Neural cell (in vitro differentiated cells): ENCODE data around the gene ADM2. TPM values are rescaled to one million over a fixed set of nuclear protein-coding genes. Genes with fewer than 3 reads are reported as not detected.

Experiments used
- H2AFZ ChIP-seq: fragments of 200-600, 300-800 bp; sonication (generic), shearing (Covaris generic); 2 replicates; pipeline ENCODE4 v1.6.0; 2014; ENCODE audit warnings: low read depth, mild to moderate bottlenecking, antibody characterized with exemption, low read length, moderate library complexity
- H3F3A ChIP-seq: fragments of 200-600 bp; shearing (Covaris generic); 2 replicates; pipeline ENCODE4 v1.6.1; 2016; ENCODE audit warnings: mild to moderate bottlenecking, moderate library complexity, mixed read lengths, antibody characterized with exemption, low read length; ENCODE audit not compliant: insufficient read depth, poor library complexity, severe bottlenecking
- H3K27ac ChIP-seq: fragments of 200-600, 300-800 bp; sonication (generic), shearing (Covaris generic); 2 replicates; pipeline ENCODE4 v1.5.1; 2014; ENCODE audit warnings: mild to moderate bottlenecking, low read length, moderate library complexity
- H3K27me3 ChIP-seq: fragments of 300-800, 200-600 bp; sonication (generic), shearing (Covaris generic); 2 replicates; pipeline ENCODE4 v1.6.0; 2014; ENCODE audit warnings: mild to moderate bottlenecking, low read depth, low read length, moderate library complexity; ENCODE audit not compliant: insufficient read depth
- H3K36me3 ChIP-seq: fragments of 300-800, 200-600 bp; sonication (generic), shearing (Covaris generic); 2 replicates; pipeline ENCODE4 v1.5.1; 2014; ENCODE audit warnings: mild to moderate bottlenecking, antibody characterized with exemption, low read length, moderate library complexity; ENCODE audit not compliant: insufficient read depth
- H3K4me2 ChIP-seq: fragments of 300-800, 200-600 bp; sonication (generic), shearing (Covaris generic); 2 replicates; pipeline ENCODE4 v1.6.0; 2014; ENCODE audit warnings: mild to moderate bottlenecking, low read length
- H3K4me3 ChIP-seq: fragments of 300-800, 200-600 bp; sonication (generic), shearing (Covaris generic); 2 replicates; pipeline ENCODE4 v1.5.1; 2014; ENCODE audit warnings: mild to moderate bottlenecking, low read length, moderate library complexity
- H3K79me2 ChIP-seq: fragments of 200-600 bp; shearing (Covaris generic); replicated peaks from 2 replicates; pipeline ENCODE4 v1.6.0; 2014; ENCODE audit warnings: mild to moderate bottlenecking, low read length, moderate library complexity; ENCODE audit not compliant: insufficient read depth
- H3K9ac ChIP-seq: fragments of 300-800, 200-600 bp; sonication (generic), shearing (Covaris generic); 2 replicates; pipeline ENCODE4 v1.6.1; 2016; ENCODE audit warnings: mild to moderate bottlenecking, low read length, mixed read lengths
- H3K9me2 ChIP-seq: fragments of 200-600 bp; shearing (Covaris generic); 2 replicates; pipeline ENCODE4 v1.6.1; 2016; ENCODE audit warnings: mild to moderate bottlenecking, low read length, mixed read lengths; ENCODE audit not compliant: insufficient read depth
- H3K9me3 ChIP-seq: fragments of 200-600, 300-800 bp; sonication (generic), shearing (Covaris generic); 2 replicates; pipeline ENCODE4 v1.6.1; 2016; ENCODE audit warnings: mild to moderate bottlenecking, mixed run types, low read length, moderate library complexity, mixed read lengths
- H4K20me1 ChIP-seq: fragments of 200-600 bp; shearing (Covaris generic); 2 replicates; pipeline ENCODE4 v1.6.1; 2016; ENCODE audit warnings: mild to moderate bottlenecking, mixed run types; ENCODE audit not compliant: insufficient read depth
- CTCF ChIP-seq: fragments of 450-650 bp; IDR thresholded peaks from 2 replicates; pipeline ENCODE4 v1.5.1; 2014; ENCODE audit warnings: antibody characterized with exemption, mild to moderate bottlenecking, moderate library complexity; ENCODE audit not compliant: poor library complexity, severe bottlenecking
- EP300 ChIP-seq: fragments of 450-650 bp; conservative IDR thresholded peaks from 2 replicates; pipeline ENCODE4 v1.6.1; 2014; ENCODE audit warnings: antibody characterized with exemption, mild to moderate bottlenecking, moderate library complexity; ENCODE audit not compliant: poor library complexity, severe bottlenecking
- EZH2 ChIP-seq: fragments of 200-600, 300-800 bp; shearing (Covaris generic), sonication (generic); IDR thresholded peaks from 2 replicates; pipeline ENCODE4 v1.6.1; 2014; ENCODE audit warnings: antibody characterized with exemption, low read length, borderline replicate concordance, mild to moderate bottlenecking; ENCODE audit not compliant: insufficient read depth, poor library complexity, severe bottlenecking
- MXI1 ChIP-seq: fragments of 450-650 bp; conservative IDR thresholded peaks from 2 replicates; pipeline ENCODE4 v1.6.1; 2014; ENCODE audit warnings: antibody characterized with exemption, mild to moderate bottlenecking; ENCODE audit not compliant: poor library complexity, severe bottlenecking
- POLR2AphosphoS5 ChIP-seq: IDR thresholded peaks from 2 replicates; pipeline ENCODE4 v1.6.1; 2012
- RAD21 ChIP-seq: fragments of 450-650 bp; conservative IDR thresholded peaks from 2 replicates; pipeline ENCODE4 v1.6.1; 2014; ENCODE audit warnings: antibody characterized with exemption, mild to moderate bottlenecking, moderate library complexity
- REST ChIP-seq: IDR thresholded peaks from 2 replicates; pipeline ENCODE4 v1.6.1; 2012; ENCODE audit warnings: borderline replicate concordance
- SMC3 ChIP-seq: fragments of 450-650 bp; conservative IDR thresholded peaks from 2 replicates; pipeline ENCODE4 v1.6.1; 2014; ENCODE audit warnings: antibody characterized with exemption, mild to moderate bottlenecking, moderate library complexity; ENCODE audit not compliant: poor library complexity
- TAF1 ChIP-seq: IDR thresholded peaks from 2 replicates; pipeline ENCODE4 v1.6.1; 2012; ENCODE audit warnings: low read depth
- polyA plus RNA-seq: library from polyadenylated mRNA; depleted of rRNA; stranded (reverse); fragments of >200 nt; gene quantifications from 2 replicates; pipeline ENCODE4 v1.2.3, GENCODE V29; 2014

The ADM2 gene
- polyA plus RNA-seq, 1 donor from 2014 or later = not detected

- no peaks in the 10 kb centered on the region for H4K20me1 ChIP-seq
- H2AFZ ChIP-seq = peak within 1 kb of the TSS; percentile 27
- peak within 1 kb of the TSS; percentile 75 for H3K27ac ChIP-seq
- H3K36me3 ChIP-seq = no peaks in the 10 kb centered on the region
- H3K4me2 ChIP-seq = peak within 1 kb of the TSS; percentile 88
- peak within 1 kb of the TSS; percentile 95 for H3K4me3 ChIP-seq
- H3F3A ChIP-seq = no peaks in the 10 kb centered on the region
- peak within 1 kb of the TSS; percentile 81 for H3K9ac ChIP-seq
- TF ChIP-seq TAF1 (peak; percentile 86), RAD21 (peak; percentile 62), REST (no peak), SMC3 (peak; percentile 47), EZH2 (no peak), MXI1 (peak; percentile 84), CTCF (peak; percentile 73), POLR2AphosphoS5 (peak; percentile 89), EP300 (peak; percentile 47)
- H3K27me3 ChIP-seq = peaks cover 9% of the 10 kb centered on the region
- H3K79me2 ChIP-seq = no peaks in the 10 kb centered on the region
- H3K9me3 ChIP-seq = no peaks in the 10 kb centered on the region
- H3K9me2 ChIP-seq = no peaks in the 10 kb centered on the region
Observed at GRCh38 chr22:50525104-50525857, 43.9 kb downstream of the ADM2 start, which contains the start of gene SCO2. TSS of gene SCO2 (minus strand) at chr22:50525598. CDS start at chr22:50524411, 1,187 bp downstream.

- Histone ChIP-seq H3K9me3 (no peaks in the 10 kb centered on the region), H3K36me3 (no peaks in the 10 kb centered on the region), H2AFZ (no peak overlapping the region), H3K4me2 (no peak overlapping the region), H3K9ac (peak overlapping the region; percentile 81), H3K27me3 (peaks cover 14% of the 10 kb centered on the region), H3F3A (no peaks in the 10 kb centered on the region), H4K20me1 (no peaks in the 10 kb centered on the region), H3K27ac (peak overlapping the region; percentile 75), H3K4me3 (peak overlapping the region; percentile 95), H3K9me2 (no peaks in the 10 kb centered on the region), H3K79me2 (no peaks in the 10 kb centered on the region)
- peak; percentile 20 for TF ChIP-seq CTCF
- no peak for TF ChIP-seq MXI1
Observed at GRCh38 chr22:50525858-50526107, 44.4 kb downstream of the ADM2 start.
